OCI-LY7 (cell line): ENCODE data around the gene WNK4.

Experiments
- EZH2phosphoT487 ChIP-seq: fragments of 200-600 bp; sonication (generic); IDR thresholded peaks from 2 replicates; pipeline ENCODE4 v1.6.1; 2018; ENCODE audit warnings: low read depth, borderline replicate concordance, mild to moderate bottlenecking, mixed run types, antibody characterized with exemption, low read length, moderate library complexity, mixed read lengths
- TF ChIP-seq, protein P1 (sequence below): fragments of 200-600 bp; sonication (generic); conservative IDR thresholded peaks from 2 replicates; pipeline ENCODE4 v1.5.1; 2014; ENCODE audit warnings: mild to moderate bottlenecking, antibody characterized with exemption, low read length, moderate library complexity, mixed read lengths

DNA sequence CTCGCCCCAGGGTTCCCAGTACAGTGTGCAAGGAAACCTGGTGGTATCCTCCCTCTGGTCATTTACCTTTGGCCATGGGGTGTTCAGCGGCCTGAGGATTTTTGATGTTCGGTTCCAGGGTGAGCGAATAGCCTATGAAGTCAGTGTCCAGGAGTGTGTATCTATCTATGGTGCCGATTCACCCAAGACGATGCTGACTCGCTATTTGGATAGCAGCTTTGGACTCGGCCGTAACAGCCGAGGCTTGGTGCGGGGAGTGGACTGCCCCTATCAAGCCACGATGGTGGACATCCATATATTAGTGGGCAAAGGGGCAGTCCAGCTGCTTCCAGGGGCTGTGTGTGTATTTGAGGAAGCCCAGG lies 65.1 kb downstream of the WNK4 start:
- TF ChIP-seq, protein P1, sequence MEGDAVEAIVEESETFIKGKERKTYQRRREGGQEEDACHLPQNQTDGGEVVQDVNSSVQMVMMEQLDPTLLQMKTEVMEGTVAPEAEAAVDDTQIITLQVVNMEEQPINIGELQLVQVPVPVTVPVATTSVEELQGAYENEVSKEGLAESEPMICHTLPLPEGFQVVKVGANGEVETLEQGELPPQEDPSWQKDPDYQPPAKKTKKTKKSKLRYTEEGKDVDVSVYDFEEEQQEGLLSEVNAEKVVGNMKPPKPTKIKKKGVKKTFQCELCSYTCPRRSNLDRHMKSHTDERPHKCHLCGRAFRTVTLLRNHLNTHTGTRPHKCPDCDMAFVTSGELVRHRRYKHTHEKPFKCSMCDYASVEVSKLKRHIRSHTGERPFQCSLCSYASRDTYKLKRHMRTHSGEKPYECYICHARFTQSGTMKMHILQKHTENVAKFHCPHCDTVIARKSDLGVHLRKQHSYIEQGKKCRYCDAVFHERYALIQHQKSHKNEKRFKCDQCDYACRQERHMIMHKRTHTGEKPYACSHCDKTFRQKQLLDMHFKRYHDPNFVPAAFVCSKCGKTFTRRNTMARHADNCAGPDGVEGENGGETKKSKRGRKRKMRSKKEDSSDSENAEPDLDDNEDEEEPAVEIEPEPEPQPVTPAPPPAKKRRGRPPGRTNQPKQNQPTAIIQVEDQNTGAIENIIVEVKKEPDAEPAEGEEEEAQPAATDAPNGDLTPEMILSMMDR: no peak
- TF ChIP-seq EZH2phosphoT487: no peak
